ENCODE results near the gene SERPINB2.
"Not testable (repeated sequence)": the region's sequence is repeated elsewhere in the genome, so short reads cannot be mapped to it uniquely, and the experiment has no call there.

SERPINB2 gene

GRCh38 chr18:63889626-63890025, 2.1 kb downstream of the SERPINB2 start:
- no peak for DNase-seq (ENCODE audit: low read depth)

GRCh38 chr18:63890237-63890949, 2.9 kb downstream of the SERPINB2 start:
- no peak for DNase-seq (ENCODE audit: low read depth)

GRCh38 chr18:63890950-63891304, 3.4 kb downstream of the SERPINB2 start:
- no peak for DNase-seq (ENCODE audit: low read depth)

- DNase-seq (ENCODE audit: low read depth), result no peak
Measured at GRCh38 chr18:63892566-63892965, 5.1 kb downstream of the SERPINB2 start.

- DNase-seq (ENCODE audit: low read depth), result no peak
Measured at GRCh38 chr18:63894106-63894772, 6.7 kb downstream of the SERPINB2 start.

GRCh38 chr18:63895190-63895589, 7.7 kb downstream of the SERPINB2 start:
- DNase-seq (ENCODE audit: low read depth), result no peak

- DNase-seq (ENCODE audit: low read depth), result no peak
Measured at GRCh38 chr18:63897072-63897471, 9.6 kb downstream of the SERPINB2 start.

- DNase-seq (ENCODE audit: low read depth), result no peak
Measured at GRCh38 chr18:63899206-63899605, 11.7 kb downstream of the SERPINB2 start.

GRCh38 chr18:63903851-63904570, 16.5 kb downstream of the SERPINB2 start:
- DNase-seq (ENCODE audit: low read depth), result no peak

- DNase-seq (ENCODE audit: low read depth), result no peak
Measured at GRCh38 chr18:63904694-63905093, 17.2 kb downstream of the SERPINB2 start.

GRCh38 chr18:63905361-63905760, 17.9 kb downstream of the SERPINB2 start:
- DNase-seq (ENCODE audit: low read depth), result no peak

- no peak for DNase-seq (ENCODE audit: low read depth)
Measured at GRCh38 chr18:63906056-63906455, 18.6 kb downstream of the SERPINB2 start.

- no peak for DNase-seq (ENCODE audit: low read depth)
Measured at GRCh38 chr18:63907664-63908063, 20.2 kb downstream of the SERPINB2 start, which contains the start of gene SERPINB10. Gene SERPINB10 (plus strand): TSS chr18:63907958. CDS start chr18:63915511, 7,553 bp downstream.

- DNase-seq (ENCODE audit: low read depth), result no peak
Measured at GRCh38 chr18:63908858-63909257, 21.4 kb downstream of the SERPINB2 start.

GRCh38 chr18:63909870-63910269, 22.4 kb downstream of the SERPINB2 start:
- no peak for DNase-seq (ENCODE audit: low read depth)

- no peak for DNase-seq (ENCODE audit: low read depth)
Measured at GRCh38 chr18:63917817-63918216, 30.3 kb downstream of the SERPINB2 start.

- DNase-seq (ENCODE audit: low read depth), result no peak
Measured at GRCh38 chr18:63922049-63922448, 34.5 kb downstream of the SERPINB2 start.

- DNase-seq (ENCODE audit: low read depth), result no peak
Measured at GRCh38 chr18:63924551-63924950, 37.0 kb downstream of the SERPINB2 start.

GRCh38 chr18:63928331-63928730, 40.8 kb downstream of the SERPINB2 start:
- DNase-seq (ENCODE audit: low read depth), result no peak

- DNase-seq (ENCODE audit: low read depth), result not testable (repeated sequence)
Measured at GRCh38 chr18:63929369-63929768, 41.9 kb downstream of the SERPINB2 start.

- DNase-seq (ENCODE audit: low read depth), result no peak
Measured at GRCh38 chr18:63930773-63931354, 43.4 kb downstream of the SERPINB2 start.

- peak; percentile 17 for DNase-seq (ENCODE audit: low read depth)
Measured at GRCh38 chr18:63936156-63936931, 48.8 kb downstream of the SERPINB2 start.

All from activated T-helper 9 cell treated with anti-CD3 and anti-CD28 coated beads, Interleukin-2, amount 50 U/mL, for 16 hours (primary cell).